Smooth muscle cell (in vitro differentiated cells): ENCODE results near the gene PPA2. TPM values are rescaled to one million over a fixed set of nuclear protein-coding genes. Genes with fewer than 3 reads are reported as not detected.

Source experiments
- DNase-seq: peaks from one replicate; lab custom pipeline; 2025; ENCODE audit not compliant: unreplicated experiment; lab: John Stamatoyannopoulos, UW
- H2AFZ ChIP-seq: fragments of 200-600 bp; sonication (generic); 2 replicates; pipeline ENCODE4 v1.6.0; 2016; ENCODE audit warnings: antibody characterized with exemption, low read depth, mild to moderate bottlenecking
- H3F3A ChIP-seq: fragments of 200-600 bp; sonication (generic); 2 replicates; pipeline ENCODE4 v1.6.0; 2017; ENCODE audit warnings: antibody characterized with exemption, low read depth
- H3K27ac ChIP-seq: fragments of 200-600 bp; sonication (generic); 2 replicates; pipeline ENCODE4 v1.5.1; 2016; ENCODE audit warnings: low read depth, mild to moderate bottlenecking
- H3K27me3 ChIP-seq: fragments of 200-600 bp; sonication (generic); 2 replicates; pipeline ENCODE4 v1.6.1; 2016; ENCODE audit warnings: low read depth, mild to moderate bottlenecking
- H3K36me3 ChIP-seq: fragments of 200-600 bp; sonication (generic); 2 replicates; pipeline ENCODE4 v1.5.1; 2016; ENCODE audit warnings: low read depth
- H3K4me1 ChIP-seq: fragments of 200-600 bp; sonication (generic); 2 replicates; pipeline ENCODE4 v1.5.1; 2016; ENCODE audit warnings: low read depth
- H3K4me2 ChIP-seq: fragments of 200-600 bp; sonication (generic); 2 replicates; pipeline ENCODE4 v1.6.0; 2016; ENCODE audit warnings: mild to moderate bottlenecking
- H3K4me3 ChIP-seq: fragments of 200-600 bp; sonication (generic); 2 replicates; pipeline ENCODE4 v1.5.1; 2016; ENCODE audit warnings: mild to moderate bottlenecking
- H3K79me2 ChIP-seq: fragments of 200-600 bp; sonication (generic); 2 replicates; pipeline ENCODE4 v1.6.0; 2016; ENCODE audit warnings: low read depth, mild to moderate bottlenecking
- H3K9ac ChIP-seq: fragments of 200-600 bp; sonication (generic); 2 replicates; pipeline ENCODE4 v1.6.0; 2016; ENCODE audit warnings: low read depth
- H3K9me3 ChIP-seq: fragments of 200-600 bp; sonication (generic); replicated peaks from 2 replicates; pipeline ENCODE4 v1.5.1; 2016; ENCODE audit warnings: low read depth
- H4K20me1 ChIP-seq: fragments of 200-600 bp; sonication (generic); 2 replicates; pipeline ENCODE4 v1.6.0; 2016; ENCODE audit warnings: low read depth
- WGBS: methylation state at CpG from one replicate; pipeline ENCODE4 v1.1.7; 2016; ENCODE audit warnings: low lambda C conversion rate; 5-methylcytosine and 5-hydroxymethylcytosine counted together
- polyA plus RNA-seq: library from polyadenylated mRNA; unstranded; fragments of >200 nt; fragmentation: Nextera tagmentation; extraction: Ambion mirVana; gene quantifications from 2 replicates; pipeline ENCODE4 v1.2.1, GENCODE V29; 2016
- total RNA-seq: library from RNA; depleted of rRNA; stranded (reverse); fragments of >200 nt; gene quantifications from 2 replicates; pipeline ENCODE4 v1.2.3, GENCODE V29; 2014
- TF ChIP-seq, protein P1 (sequence below): fragments of 200-600 bp; sonication (generic); IDR thresholded peaks from 2 replicates; pipeline ENCODE4 v1.5.1; 2017; ENCODE audit warnings: borderline replicate concordance, mild to moderate bottlenecking, antibody characterized with exemption; ENCODE audit not compliant: insufficient read depth, poor library complexity, severe bottlenecking

PPA2 gene
- total and polyA plus RNA-seq, 2 experiments from 2014 or later = 84.4 to 96.5 TPM

DNA sequence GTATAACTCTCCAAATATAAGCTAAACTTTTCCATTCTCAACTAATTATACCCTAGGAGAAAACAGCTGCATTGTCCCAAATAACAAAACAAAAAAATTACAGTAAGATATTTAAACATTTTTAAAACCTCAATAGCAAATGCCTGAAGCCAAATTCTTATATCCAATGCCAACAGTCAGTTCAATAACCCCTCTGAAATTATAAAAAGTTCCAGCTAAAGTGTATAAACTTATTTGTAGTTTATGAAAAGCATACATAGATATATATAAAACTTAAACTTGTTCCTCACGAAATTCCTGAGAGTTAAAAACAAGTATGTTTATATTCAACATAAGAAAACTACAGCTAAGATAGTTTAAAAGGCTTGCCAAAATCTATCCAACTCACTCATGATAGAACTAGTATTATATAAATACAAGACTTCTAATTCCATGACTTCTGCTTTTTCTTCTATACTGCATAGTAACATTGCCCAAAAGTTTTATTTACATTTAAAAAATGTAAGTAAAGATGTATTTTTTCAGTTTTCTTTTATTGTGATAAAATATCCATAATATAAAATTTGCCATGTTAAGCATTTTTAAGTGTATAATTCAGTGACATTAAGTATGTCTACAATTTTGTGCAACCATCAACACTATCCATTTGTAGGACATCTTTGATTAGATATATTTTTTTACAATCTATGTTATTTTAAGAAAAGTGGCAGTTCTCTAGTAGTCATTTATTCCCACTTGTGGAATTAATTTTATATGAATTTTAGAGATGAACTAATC, 72.8 kb downstream of the PPA2 start:
- no peak overlapping the region for H3K27ac ChIP-seq
- no peaks in the 10 kb centered on the region for H3F3A ChIP-seq
- H3K79me2 ChIP-seq = no peaks in the 10 kb centered on the region
- H4K20me1 ChIP-seq = no peaks in the 10 kb centered on the region
- H2AFZ ChIP-seq = no peak overlapping the region
- peaks cover 8% of the 10 kb centered on the region for H3K36me3 ChIP-seq
- H3K9ac ChIP-seq = no peak overlapping the region
- WGBS = 90% methylated on average over 1 of the region's 1 CpG
- no peak for DNase-seq
- TF ChIP-seq, protein P1, sequence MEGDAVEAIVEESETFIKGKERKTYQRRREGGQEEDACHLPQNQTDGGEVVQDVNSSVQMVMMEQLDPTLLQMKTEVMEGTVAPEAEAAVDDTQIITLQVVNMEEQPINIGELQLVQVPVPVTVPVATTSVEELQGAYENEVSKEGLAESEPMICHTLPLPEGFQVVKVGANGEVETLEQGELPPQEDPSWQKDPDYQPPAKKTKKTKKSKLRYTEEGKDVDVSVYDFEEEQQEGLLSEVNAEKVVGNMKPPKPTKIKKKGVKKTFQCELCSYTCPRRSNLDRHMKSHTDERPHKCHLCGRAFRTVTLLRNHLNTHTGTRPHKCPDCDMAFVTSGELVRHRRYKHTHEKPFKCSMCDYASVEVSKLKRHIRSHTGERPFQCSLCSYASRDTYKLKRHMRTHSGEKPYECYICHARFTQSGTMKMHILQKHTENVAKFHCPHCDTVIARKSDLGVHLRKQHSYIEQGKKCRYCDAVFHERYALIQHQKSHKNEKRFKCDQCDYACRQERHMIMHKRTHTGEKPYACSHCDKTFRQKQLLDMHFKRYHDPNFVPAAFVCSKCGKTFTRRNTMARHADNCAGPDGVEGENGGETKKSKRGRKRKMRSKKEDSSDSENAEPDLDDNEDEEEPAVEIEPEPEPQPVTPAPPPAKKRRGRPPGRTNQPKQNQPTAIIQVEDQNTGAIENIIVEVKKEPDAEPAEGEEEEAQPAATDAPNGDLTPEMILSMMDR = no peak
- H3K4me1 ChIP-seq = no peaks in the 10 kb centered on the region
- H3K4me2 ChIP-seq = no peak overlapping the region
- no peaks in the 10 kb centered on the region for H3K9me3 ChIP-seq
- no peaks in the 10 kb centered on the region for H3K27me3 ChIP-seq
- H3K4me3 ChIP-seq = no peak overlapping the region

DNA sequence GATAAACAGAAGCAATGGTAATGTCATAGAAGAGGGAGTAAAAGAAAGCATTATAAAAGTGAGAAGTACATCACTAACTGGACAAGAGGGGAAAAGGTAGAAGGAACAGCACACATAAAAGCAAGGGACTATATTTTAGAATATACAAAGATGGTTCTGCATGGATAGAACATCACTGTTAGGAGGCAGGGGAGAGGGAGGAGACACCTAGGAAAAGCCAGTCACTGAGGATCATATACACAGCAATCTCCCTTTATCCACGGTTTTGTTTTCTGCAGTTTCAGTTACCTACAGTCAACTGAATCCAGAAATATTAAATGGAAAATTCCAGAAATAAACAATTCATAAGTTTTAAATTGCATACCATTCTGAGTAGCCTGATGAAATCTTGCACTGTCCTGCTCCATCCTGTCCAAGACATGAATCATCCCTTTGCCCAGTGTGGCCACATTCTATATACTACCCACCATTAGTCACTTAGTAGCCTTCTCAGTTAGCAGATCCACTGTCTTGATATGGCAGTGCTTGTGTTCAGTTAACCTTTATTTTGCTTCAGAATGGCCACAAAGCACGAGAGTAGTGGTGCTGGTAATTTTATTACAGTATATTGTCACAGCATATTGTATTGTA, 74.2 kb downstream of the PPA2 start:
- no peaks in the 10 kb centered on the region for H4K20me1 ChIP-seq
- no peak overlapping the region for H2AFZ ChIP-seq
- peaks cover 4% of the 10 kb centered on the region for H3K36me3 ChIP-seq
- no peaks in the 10 kb centered on the region for H3K9me3 ChIP-seq
- 76% methylated on average over 2 of the region's 2 CpGs for WGBS
- peak overlapping the region; percentile 23 for H3K9ac ChIP-seq
- TF ChIP-seq, protein P1 = no peak
- no peaks in the 10 kb centered on the region for H3K79me2 ChIP-seq
- H3K27me3 ChIP-seq = no peaks in the 10 kb centered on the region
- no peak overlapping the region for H3K4me3 ChIP-seq
- no peak for DNase-seq
- no peaks in the 10 kb centered on the region for H3K4me1 ChIP-seq
- no peaks in the 10 kb centered on the region for H3F3A ChIP-seq
- H3K27ac ChIP-seq = peak overlapping the region; percentile 41
- H3K4me2 ChIP-seq = no peak overlapping the region

DNA sequence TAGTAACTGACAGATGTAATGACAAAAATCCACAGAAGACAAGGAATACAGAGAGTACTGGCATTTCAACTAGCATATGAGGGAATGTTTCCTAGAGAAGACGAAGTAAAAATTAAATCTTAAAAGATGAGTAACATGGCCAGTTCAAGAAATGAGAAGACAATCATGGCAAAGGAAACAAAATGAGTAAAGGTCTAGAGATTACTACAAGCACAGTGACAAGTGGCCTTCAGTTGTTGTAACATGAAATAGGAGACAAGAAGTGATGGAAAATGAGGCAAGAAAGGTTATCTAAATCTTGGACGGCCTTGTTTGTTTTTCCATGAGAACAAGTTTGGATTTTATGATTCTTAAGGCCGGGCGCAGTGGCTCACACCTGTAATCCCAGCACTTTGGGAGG, 81.0 kb downstream of the PPA2 start:
- no peak overlapping the region for H3K4me3 ChIP-seq
- H3K79me2 ChIP-seq = no peaks in the 10 kb centered on the region
- H3K9ac ChIP-seq = no peak overlapping the region
- H3F3A ChIP-seq = no peaks in the 10 kb centered on the region
- H3K4me1 ChIP-seq = no peaks in the 10 kb centered on the region
- H3K4me2 ChIP-seq = no peak overlapping the region
- no peak for DNase-seq
- H3K27ac ChIP-seq = no peak overlapping the region
- TF ChIP-seq, protein P1 = no peak
- no peak overlapping the region for H2AFZ ChIP-seq
- H4K20me1 ChIP-seq = no peaks in the 10 kb centered on the region
- no peaks in the 10 kb centered on the region for H3K9me3 ChIP-seq
- 85% methylated on average over 4 of the region's 4 CpGs for WGBS
- no peaks in the 10 kb centered on the region for H3K36me3 ChIP-seq
- H3K27me3 ChIP-seq = no peaks in the 10 kb centered on the region
